Measurements from ENCODE around the gene ZNF507. TPM values are rescaled to one million over a fixed set of nuclear protein-coding genes. Genes with fewer than 3 reads are reported as not detected.
"Not testable (repeated sequence)": the region's sequence is repeated elsewhere in the genome, so short reads cannot be mapped to it uniquely, and the experiment has no call there.

ZNF507 gene
- polyA plus RNA-seq, 3 donors from 2014 or later, result 3.7 to 6.5 (median 5.0) TPM

GRCh38 chr19:32421589-32422361 lies 76.4 kb downstream of the ZNF507 start:
- H3K36me3 Mint-ChIP-seq, result peaks cover 3 to 11% (median 6%) of the 10 kb centered on the region in 3 donors
- DNase-seq, result no peak
- H3K4me1 Mint-ChIP-seq, result peaks cover 9 to 11% of the 10 kb centered on the region in 2 donors
- peak overlapping the region in 1 of 5 donors; percentile 25 for H3K4me3 Mint-ChIP-seq
- no peaks in the 10 kb centered on the region for H3K9me3 Mint-ChIP-seq
- peak overlapping the region in 5 of 6 donors; percentile 1 to 83 (median 33) for H3K27ac Mint-ChIP-seq
- H3K27me3 Mint-ChIP-seq (ENCODE audit: low read depth in 3 of 3), result peaks cover 0 to 1% (median 0%) of the 10 kb centered on the region in 3 donors

DNA sequence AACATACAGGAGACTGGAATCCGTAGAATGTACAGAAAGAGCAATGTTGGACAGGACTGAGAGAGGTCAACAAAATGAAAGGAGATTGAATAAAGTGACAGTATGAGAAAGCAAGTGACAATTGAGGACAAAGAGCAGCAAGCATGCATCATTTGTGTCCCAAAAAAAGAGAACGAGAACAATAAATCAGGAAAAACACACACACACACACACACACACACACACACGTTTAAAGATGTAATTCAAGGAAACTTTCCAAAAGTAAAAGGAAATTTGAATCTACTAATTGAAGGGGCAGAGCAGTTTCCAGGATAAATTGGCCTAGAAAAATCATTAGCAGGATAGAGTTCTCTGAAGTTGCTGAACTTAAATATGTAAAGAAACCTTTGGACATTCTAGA lies 77.0 kb downstream of the ZNF507 start:
- Mint-ChIP-seq H3K27ac (peak overlapping the region in 1 of 6 donors; percentile 83), H3K4me3 (no peak overlapping the region), H3K27me3 (ENCODE audit: low read depth in 3 of 3) (peaks cover 0 to 2% (median 1%) of the 10 kb centered on the region in 3 donors)

DNA sequence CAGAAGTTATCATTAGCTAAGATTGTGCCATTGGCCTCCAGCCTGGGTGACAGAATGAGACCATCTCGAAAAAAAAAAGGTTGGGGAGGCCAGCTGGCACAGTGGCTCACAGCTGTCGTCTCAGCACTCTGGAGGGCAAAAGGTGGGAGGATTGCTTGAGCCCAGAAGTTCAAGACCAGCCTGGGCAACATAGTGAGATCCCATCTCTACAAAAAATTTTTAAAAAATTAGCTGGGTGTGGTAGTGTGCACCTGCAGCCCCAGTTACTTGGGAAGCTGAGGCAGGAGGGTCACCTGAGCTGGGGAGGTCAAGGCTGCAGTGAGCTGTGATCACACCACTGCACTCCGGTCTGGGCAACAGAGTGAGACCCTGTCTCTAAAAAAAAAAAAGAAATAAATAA lies 78.5 kb downstream of the ZNF507 start:
- H3K27ac Mint-ChIP-seq; H3K9me3 Mint-ChIP-seq; H3K4me3 Mint-ChIP-seq; DNase-seq; H3K27me3 Mint-ChIP-seq (ENCODE audit: low read depth in 3 of 3): not testable (repeated sequence)
- Mint-ChIP-seq H3K36me3 (peaks cover 0 to 13% (median 6%) of the 10 kb centered on the region in 3 donors), H3K4me1 (peaks cover 9 to 11% of the 10 kb centered on the region in 2 donors)

More for the DNA sequence above, 77.0 kb downstream of the ZNF507 start:
- Mint-ChIP-seq H3K4me1 (peaks cover 9 to 11% of the 10 kb centered on the region in 2 donors), H3K36me3 (peaks cover 0 to 10% (median 6%) of the 10 kb centered on the region in 3 donors), H3K9me3 (no peaks in the 10 kb centered on the region)
- DNase-seq, result no peak

- no peaks in the 10 kb centered on the region for H3K9me3 Mint-ChIP-seq
- DNase-seq, result no peak
- H3K27ac Mint-ChIP-seq, result no peak overlapping the region
- no peak overlapping the region for H3K4me3 Mint-ChIP-seq
- no peaks in the 10 kb centered on the region for H3K4me1 Mint-ChIP-seq
- H3K27me3 Mint-ChIP-seq (ENCODE audit: low read depth in 3 of 3), result peaks cover 0 to 3% (median 2%) of the 10 kb centered on the region in 3 donors
- H3K36me3 Mint-ChIP-seq, result peaks cover 3 to 8% (median 3%) of the 10 kb centered on the region in 3 donors
These were observed 82.1 kb downstream of the ZNF507 start for GRCh38 chr19:32427536-32427935.

- no peaks in the 10 kb centered on the region for H3K27me3 Mint-ChIP-seq (ENCODE audit: low read depth in 3 of 3)
- H3K9me3 Mint-ChIP-seq, result no peaks in the 10 kb centered on the region
- H3K4me1 Mint-ChIP-seq, result no peaks in the 10 kb centered on the region
- H3K27ac Mint-ChIP-seq, result no peak overlapping the region
- no peak for DNase-seq
- no peak overlapping the region for H3K4me3 Mint-ChIP-seq
- peaks cover 9 to 28% (median 28%) of the 10 kb centered on the region in 3 donors for H3K36me3 Mint-ChIP-seq
These were observed 91.3 kb downstream of the ZNF507 start for GRCh38 chr19:32436692-32437091.

- Mint-ChIP-seq H3K27ac (no peak overlapping the region), H3K27me3 (ENCODE audit: low read depth in 3 of 3) (no peaks in the 10 kb centered on the region), H3K9me3 (no peaks in the 10 kb centered on the region), H3K4me3 (no peak overlapping the region), H3K36me3 (peaks cover 9 to 28% (median 28%) of the 10 kb centered on the region in 3 donors), H3K4me1 (no peaks in the 10 kb centered on the region)
- no peak for DNase-seq
These were observed 91.7 kb downstream of the ZNF507 start for GRCh38 chr19:32437096-32437495.

Other genes starting within 250 kb of the ZNF507 start
- gene DPY19L3, start 60.2 kb downstream of the ZNF507 start, polyA plus RNA-seq, result 10 to 100 TPM in 1 of 3 donors, 1 to 10 TPM in 2; 1.3 to 11.6 (median 5.6) TPM
- 100 to 1,000 TPM in 1 of 3 donors, 10 to 100 TPM in 2; 89.1 to 128 (median 93.7) TPM for gene PDCD5, start 235.6 kb downstream of the ZNF507 start, polyA plus RNA-seq